H1 (cell line): Measurements from ENCODE around the gene GAPT. TPM values are rescaled to one million over a fixed set of nuclear protein-coding genes. Genes with fewer than 3 reads are reported as not detected.

Experiments used
- ASH2L ChIP-seq: fragments of 200-600, 300-600 bp; sonication (generic); IDR thresholded peaks from one replicate; pipeline ENCODE4 v1.7.1; 2017; ENCODE audit warnings: low read length
- CBX5 ChIP-seq: fragments of 300-800, 300-1000 bp; sonication (generic); IDR thresholded peaks from 2 replicates; pipeline ENCODE4 v1.7.1; 2016; ENCODE audit warnings: antibody characterized with exemption, low read length, low read depth
- CHD7 ChIP-seq: fragments of 300-600 bp; sonication (generic); IDR thresholded peaks from 2 replicates; pipeline ENCODE4 v1.7.1; 2012; ENCODE audit warnings: low read length, moderate library complexity, mild to moderate bottlenecking, inconsistent platforms; ENCODE audit not compliant: insufficient replicate concordance
- CTBP2 ChIP-seq: IDR thresholded peaks from 2 replicates; pipeline ENCODE4 v1.7.0; 2011; ENCODE audit warnings: borderline replicate concordance, mild to moderate bottlenecking, moderate library complexity, mixed read lengths, low read length; ENCODE audit not compliant: insufficient read depth, insufficient read length
- GTF2F1 ChIP-seq: IDR thresholded peaks from 2 replicates; pipeline ENCODE4 v1.6.1; 2012; ENCODE audit warnings: low read depth, low read length, improper control_type of control experiment, borderline replicate concordance
- HDAC2 ChIP-seq, 2 experiments: fragments of 300-600 bp in 1 of 2; sonication (generic) in 1 of 2; IDR thresholded peaks; 2 replicates each; pipeline ENCODE4 v1.6.1; 2011 to 2012; ENCODE audit warnings: low read depth in 2 of 2, low read length in 2 of 2, mild to moderate bottlenecking in 2 of 2, moderate library complexity in 2 of 2, borderline replicate concordance in 1 of 2, inconsistent platforms in 1 of 2
- HDAC6 ChIP-seq: IDR thresholded peaks from one replicate; pipeline ENCODE4 v1.7.1; 2012; ENCODE audit warnings: low read depth, mild to moderate bottlenecking, inconsistent platforms, low read length, moderate library complexity
- NANOG ChIP-seq: IDR thresholded peaks from 2 replicates; pipeline ENCODE4 v1.6.1; 2011; ENCODE audit warnings: low read length, low read depth, mild to moderate bottlenecking, inconsistent platforms; ENCODE audit not compliant: insufficient read depth, poor library complexity, severe bottlenecking
- RBBP5 ChIP-seq: IDR thresholded peaks from 2 replicates; pipeline ENCODE4 v1.7.1; 2012; ENCODE audit warnings: low read depth, mild to moderate bottlenecking, inconsistent platforms, low read length, moderate library complexity, borderline replicate concordance
- SP4 ChIP-seq: IDR thresholded peaks from 2 replicates; pipeline ENCODE4 v1.6.1; 2012; ENCODE audit warnings: low read length, inconsistent platforms
- YY1 ChIP-seq: IDR thresholded peaks from 2 replicates; pipeline ENCODE4 v1.6.1; 2011; ENCODE audit warnings: low read depth, mild to moderate bottlenecking, low read length
- ZNF274 ChIP-seq: IDR thresholded peaks from 2 replicates; pipeline ENCODE4 v1.7.0; 2012; ENCODE audit warnings: low read length, borderline replicate concordance; ENCODE audit errors: extremely low read depth
- polyA plus RNA-seq, 7 experiments: library from polyadenylated mRNA; depleted of rRNA in 3 of 7; stranded (reverse) in 5 of 7; unstranded in 2 of 7; fragments of >200 nt in 5 of 7; fragments of 200-250 nt in 2 of 7; gene quantifications; 1 replicate in 5 of 7; 2 replicates in 1 of 7; 4 replicates in 1 of 7; pipeline versions ENCODE4 v1.2.1 to v1.2.3, GENCODE V29; 2011 to 2013; ENCODE audit warnings: missing spikeins in 2 of 7, mixed read lengths in 2 of 7
- total RNA-seq: library from RNA; stranded (reverse); fragmentation: NEBNext Ultra II Directional; extraction: Animal tissue kit (Norgen Biotek cat#: 25700); gene quantifications from 2 replicates; pipeline ENCODE4 v1.2.1, GENCODE V29; 2021

The GAPT gene
- total and polyA plus RNA-seq, 2 of the 8 experiments (the other 6 are each of a cell fraction or from before 2014, with no cell fraction given): not detected

- no peak for TF ChIP-seq CHD7
- no peak for TF ChIP-seq GTF2F1
- no peak for TF ChIP-seq RBBP5
- no peak for TF ChIP-seq CTBP2
- TF ChIP-seq NANOG: no peak
- TF ChIP-seq ZNF274: no peak
- TF ChIP-seq ASH2L: no peak
- TF ChIP-seq CBX5: no peak
- no peak for TF ChIP-seq HDAC2 (IDR thresholded peaks at IDR 0.05; ENCODE audit: borderline replicate concordance in 1 of 2, low read depth in 2 of 2, low read length in 2 of 2)
- TF ChIP-seq YY1: no peak
- no peak for TF ChIP-seq SP4
- TF ChIP-seq HDAC6: no peak
- TF ChIP-seq, all 59 proteins: peak for 0
Observed at GRCh38 chr5:58507715-58508114, 16.5 kb downstream of the GAPT start (continued).
